ENCODE measurements around the gene ERICH2. TPM values are rescaled to one million over a fixed set of nuclear protein-coding genes. Genes with fewer than 3 reads are reported as not detected.
A peak's percentile ranks its signal among the peaks of the same experiment; 100 is the strongest.

The ERICH2 gene
- total RNA-seq, 1 donor from 2014 or later: 0.94 TPM

DNA sequence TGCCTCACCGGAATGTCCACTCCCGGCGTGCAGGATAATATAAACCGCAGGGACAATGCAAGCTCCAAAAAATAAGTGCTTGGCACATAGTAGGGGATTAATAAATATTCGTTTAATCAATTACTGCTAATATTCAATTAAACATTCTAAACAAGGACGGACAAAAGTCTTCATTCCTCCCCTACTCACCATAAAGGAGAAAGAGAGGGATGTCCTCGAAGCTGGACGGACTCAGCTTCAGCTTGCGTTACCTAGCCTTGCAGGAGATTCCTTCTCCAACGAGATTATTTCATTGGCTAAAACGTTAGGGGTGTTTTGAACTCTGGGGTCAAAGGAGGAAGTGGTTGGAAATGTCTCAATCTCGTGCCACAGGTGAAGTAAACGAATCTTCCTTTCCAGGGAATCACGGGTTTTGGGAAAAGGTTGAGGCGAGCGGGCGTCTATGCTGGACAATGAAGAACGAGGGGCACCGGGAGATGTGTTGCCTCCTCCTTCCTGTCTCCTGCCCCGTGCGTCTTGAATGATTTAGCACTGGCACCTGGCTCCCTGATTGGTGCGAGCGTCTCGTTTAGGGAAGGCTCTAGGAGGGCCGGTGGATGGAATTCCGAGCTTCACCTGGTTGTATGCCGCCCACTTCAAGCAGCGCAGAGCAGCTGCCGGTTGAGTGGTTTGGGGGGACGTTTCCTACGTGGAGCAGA is 44.5 kb downstream of the ERICH2 start:
- DNase-seq: no peak
- intact Hi-C loops (cut with DNase I): loop anchor here (5.0 to 10.0 kb wide), 4 partner anchors 327 to 590 kb away; no protein-coding TSS in a partner anchor
- no peak for ATAC-seq (ENCODE audit: poor library complexity)

DNA sequence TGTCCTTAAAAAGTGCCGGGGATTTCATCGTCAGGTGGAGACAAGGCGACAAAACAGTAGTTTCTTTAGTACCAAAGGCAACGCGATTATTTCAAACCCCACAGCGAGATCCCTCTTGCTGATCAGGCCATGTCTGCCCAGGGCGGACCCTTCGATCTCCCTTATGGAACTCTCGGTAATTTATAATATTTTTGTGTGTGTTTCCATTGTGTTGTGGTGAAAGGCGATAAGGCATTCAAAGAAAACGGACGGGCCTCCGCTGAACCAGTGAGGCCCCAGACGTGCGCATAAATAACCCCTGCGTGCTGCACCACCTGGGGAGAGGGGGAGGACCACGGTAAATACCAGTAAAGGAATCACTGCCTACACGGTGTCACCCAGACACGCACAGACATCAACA is 45.1 kb downstream of the ERICH2 start:
- no peak for ATAC-seq (ENCODE audit: poor library complexity)

DNA sequence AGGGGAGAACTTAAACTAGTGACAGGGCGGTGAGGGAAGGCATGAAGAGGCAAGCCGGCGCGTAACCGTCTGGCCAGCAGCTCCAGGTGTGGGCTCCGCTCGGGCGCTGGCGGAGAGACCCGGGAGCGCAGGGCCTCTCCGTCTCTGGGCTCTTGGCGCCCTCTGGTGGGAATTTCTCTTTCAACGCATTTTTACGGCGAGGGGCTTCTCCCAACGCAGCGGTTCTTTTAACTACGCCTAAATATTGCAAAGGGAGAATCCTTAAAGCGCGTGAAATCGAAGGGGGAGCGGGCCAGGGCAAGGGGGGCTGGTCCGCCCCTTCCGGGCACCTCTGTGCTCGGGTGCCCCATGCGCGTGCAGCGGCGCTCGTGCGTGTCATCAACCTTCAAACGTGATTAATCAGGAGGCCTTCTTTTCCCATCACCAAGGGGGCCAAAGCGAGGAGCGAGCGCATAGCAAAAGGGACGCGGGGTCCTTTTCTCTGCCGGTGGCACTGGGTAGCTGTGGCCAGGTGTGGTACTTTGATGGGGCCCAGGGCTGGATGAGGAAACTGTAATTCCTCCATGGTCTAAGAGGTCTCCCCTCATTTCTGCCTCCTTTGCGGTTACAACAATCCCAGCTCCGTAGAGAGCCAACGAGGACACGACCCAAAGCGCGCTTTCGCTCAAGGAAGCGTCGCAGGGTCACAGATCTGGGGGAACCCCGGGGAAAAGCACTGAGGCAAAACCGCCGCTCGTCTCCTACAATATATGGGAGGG is 45.7 kb downstream of the ERICH2 start:
- DNase-seq (peak; percentile 57), ATAC-seq (ENCODE audit: poor library complexity) (peak; percentile 78)
- intact Hi-C loops (cut with DNase I): loop anchor here (10.0 kb wide), 1 partner anchor 591 kb away; no protein-coding TSS in a partner anchor

More for the DNA sequence above, 45.1 kb downstream of the ERICH2 start:
- DNase-seq: no peak
- intact Hi-C loops (cut with DNase I): loop anchor here (10.0 kb wide), 1 partner anchor 591 kb away; no protein-coding TSS in a partner anchor

DNA sequence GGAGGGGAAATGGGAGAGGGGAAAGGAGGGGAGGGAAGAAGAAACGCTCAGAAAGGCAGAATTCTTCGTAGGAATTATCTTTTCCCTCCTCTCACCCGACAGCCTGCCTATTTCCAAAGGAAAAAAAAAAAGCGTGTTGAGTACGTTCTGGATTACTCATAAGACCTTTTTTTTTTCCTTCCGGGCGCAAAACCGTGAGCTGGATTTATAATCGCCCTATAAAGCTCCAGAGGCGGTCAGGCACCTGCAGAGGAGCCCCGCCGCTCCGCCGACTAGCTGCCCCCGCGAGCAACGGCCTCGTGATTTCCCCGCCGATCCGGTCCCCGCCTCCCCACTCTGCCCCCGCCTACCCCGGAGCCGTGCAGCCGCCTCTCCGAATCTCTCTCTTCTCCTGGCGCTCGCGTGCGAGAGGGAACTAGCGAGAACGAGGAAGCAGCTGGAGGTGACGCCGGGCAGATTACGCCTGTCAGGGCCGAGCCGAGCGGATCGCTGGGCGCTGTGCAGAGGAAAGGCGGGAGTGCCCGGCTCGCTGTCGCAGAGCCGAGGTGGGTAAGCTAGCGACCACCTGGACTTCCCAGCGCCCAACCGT is 46.4 kb downstream of the ERICH2 start, which contains the start of gene GAD1:
Gene GAD1, plus strand, starts transcription at position 384 of the 589 bp plus-strand sequence. CDS start 1,705 bp downstream, outside the sequence.
- intact Hi-C loops (cut with DNase I): loop anchor here (10.0 kb wide), 1 partner anchor 592 kb away; no protein-coding TSS in a partner anchor
- ATAC-seq (ENCODE audit: poor library complexity) (peak; percentile 67), DNase-seq (no peak)

DNA sequence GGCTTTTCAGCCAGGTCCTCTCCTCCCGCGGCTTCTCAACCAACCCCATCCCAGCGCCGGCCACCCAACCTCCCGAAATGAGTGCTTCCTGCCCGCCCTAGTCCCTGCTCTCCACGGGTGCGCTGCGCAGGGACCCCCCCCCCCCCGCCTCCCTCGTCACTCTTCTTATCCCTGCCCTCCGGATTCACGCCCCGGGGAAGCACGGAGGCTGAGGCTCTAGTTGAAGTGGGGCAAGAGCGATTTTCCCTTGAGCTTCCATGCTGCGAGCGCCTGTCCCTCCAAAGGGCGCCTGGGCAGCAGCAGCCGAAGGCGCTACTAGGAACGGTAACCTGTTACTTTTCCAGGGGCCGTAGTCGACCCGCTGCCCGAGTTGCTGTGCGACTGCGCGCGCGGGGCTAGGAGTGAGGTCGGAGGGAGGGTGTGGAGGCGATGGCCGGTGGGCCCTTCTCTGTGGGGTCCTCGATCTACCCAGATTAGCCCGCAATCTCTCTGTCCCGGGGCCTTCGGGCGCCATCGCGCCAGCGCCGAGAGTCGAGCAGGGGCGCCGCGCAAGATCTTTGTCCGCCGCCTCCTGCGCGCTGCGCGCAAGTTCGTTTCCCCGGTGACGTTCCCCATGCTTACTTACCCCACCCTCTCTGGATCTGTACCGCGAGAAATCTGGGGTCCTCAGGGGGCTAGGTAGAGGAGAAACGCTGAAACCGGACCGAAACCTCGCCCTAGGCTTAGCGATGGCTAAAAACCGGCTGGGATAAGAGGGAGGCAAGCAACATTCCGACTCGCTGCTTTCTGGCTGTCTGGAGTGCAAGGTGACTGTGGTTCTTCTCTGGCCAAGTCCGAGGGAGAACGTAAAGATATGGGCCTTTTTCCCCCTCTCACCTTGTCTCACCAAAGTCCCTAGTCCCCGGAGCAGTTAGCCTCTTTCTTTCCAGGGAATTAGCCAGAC is 47.2 kb downstream of the ERICH2 start:
- DNase-seq (no peak), ATAC-seq (ENCODE audit: poor library complexity) (no peak)
- intact Hi-C loops (cut with DNase I): loop anchor here (10.0 kb wide), 1 partner anchor 593 kb away; no protein-coding TSS in a partner anchor

DNA sequence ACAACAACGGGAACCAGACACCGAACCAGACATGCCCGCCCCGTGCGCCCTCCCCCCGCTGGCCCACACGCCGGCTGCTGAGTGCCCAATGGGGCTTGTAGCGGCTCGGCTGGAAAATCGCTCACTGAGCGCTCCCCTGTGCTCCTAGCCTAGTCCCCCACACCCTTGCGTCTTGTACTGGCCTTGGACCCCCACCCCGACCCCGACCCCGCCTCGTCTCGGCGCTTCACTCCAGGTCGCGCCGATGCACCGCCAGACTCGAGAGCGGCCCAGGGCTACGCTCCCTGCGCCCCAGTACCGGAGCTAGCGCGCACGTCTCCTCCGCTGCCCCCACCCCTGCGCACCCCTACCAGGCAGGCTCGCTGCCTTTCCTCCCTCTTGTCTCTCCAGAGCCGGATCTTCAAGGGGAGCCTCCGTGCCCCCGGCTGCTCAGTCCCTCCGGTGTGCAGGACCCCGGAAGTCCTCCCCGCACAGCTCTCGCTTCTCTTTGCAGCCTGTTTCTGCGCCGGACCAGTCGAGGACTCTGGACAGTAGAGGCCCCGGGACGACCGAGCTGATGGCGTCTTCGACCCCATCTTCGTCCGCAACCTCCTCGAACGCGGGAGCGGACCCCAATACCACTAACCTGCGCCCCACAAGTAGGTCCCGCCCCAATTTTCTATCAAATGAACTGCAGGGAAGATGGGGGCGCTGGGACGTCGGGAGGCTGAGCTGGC is 48.0 kb downstream of the ERICH2 start:
- no peak for ATAC-seq (ENCODE audit: poor library complexity)
- intact Hi-C loops (cut with DNase I): loop anchor here (10.0 kb wide), 1 partner anchor 593 kb away; no protein-coding TSS in a partner anchor

DNA sequence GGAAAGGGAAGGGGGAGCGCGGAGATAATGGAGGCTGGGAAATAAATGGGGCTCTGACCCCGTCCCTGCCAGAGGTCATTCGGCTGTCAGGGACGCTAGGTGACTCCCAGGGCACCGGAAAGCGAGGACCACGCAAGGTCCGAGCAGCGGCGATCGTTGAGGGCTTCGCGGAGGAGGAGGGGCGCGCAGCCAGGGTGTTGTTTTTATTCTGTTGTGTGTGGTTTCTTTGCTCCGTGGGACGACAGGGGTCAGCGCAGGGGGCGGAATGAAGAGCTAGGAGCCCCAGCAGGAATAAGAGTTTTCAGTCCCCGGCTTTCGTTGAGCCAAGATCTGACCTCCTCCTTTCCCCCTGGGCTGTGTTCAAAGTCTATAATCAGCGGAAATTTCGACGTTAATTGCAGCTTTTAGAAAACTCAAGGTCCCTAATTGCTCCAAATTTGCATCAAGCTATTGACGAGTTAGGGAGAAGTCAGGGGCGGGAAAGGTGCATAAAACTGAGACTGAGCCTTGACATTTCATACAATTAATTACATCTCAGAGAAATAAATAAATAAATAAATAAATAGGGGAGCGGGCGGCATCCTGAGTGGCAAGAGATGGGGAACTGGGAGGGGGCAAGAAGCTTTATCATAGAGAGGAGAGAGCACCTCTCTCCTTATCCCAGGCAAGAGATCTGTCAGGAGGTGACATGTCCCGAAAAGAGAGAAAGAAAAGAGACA is 48.7 kb downstream of the ERICH2 start:
- intact Hi-C loops (cut with DNase I): loop anchor here (10.0 kb wide), 1 partner anchor 594 kb away; no protein-coding TSS in a partner anchor
- DNase-seq (no peak), ATAC-seq (ENCODE audit: poor library complexity) (no peak)

More for the DNA sequence above, 48.0 kb downstream of the ERICH2 start:
- DNase-seq: no peak

DNA sequence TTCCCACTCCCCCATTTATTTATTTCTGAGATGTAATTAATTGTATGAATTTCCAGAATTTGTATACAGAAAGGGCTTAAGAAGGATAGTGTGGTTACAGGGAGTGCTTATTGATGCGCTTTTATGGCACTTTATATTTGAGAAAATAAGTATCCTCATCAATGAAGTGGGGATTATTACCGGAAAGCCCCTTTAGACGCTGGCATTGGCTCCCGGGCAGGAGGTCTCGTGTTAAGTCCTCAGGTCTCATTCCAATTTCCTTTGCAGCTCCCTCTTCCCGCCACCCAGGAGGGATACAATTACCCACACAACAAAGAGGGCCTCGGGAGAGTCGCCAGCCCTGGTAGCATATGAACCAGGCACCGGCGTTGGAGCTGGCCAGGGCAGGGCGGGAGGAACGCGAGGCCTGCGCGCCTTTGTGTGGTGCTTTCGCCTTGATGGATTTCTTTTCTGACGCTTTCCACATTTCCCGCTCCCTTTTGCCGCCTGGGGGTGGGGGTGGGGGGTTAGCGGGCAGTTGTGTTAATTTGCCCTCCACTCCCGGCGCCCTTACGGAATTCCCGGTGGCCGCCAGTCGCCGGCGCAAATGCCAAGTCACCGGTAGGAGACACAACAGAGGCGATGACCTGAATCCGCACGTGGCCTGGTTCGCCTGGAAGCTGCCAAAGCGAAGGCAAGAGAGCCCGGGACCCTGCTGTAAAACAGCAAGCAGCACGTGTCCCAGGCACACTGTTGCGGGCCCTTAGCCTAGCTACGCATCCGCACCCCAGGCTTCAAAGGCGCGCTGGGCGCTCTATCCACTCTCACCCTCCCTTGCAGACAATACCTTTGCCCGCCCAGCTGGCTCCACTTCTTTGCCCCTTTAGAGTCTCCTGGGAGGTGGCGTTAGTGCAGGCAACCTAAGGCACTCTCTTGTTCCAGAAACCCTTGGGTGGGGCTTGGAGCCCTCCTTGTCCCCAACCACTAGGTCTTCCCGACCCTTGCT is 49.8 kb downstream of the ERICH2 start:
- no peak for ATAC-seq (ENCODE audit: poor library complexity)
- no peak for DNase-seq
- intact Hi-C loops (cut with DNase I): loop anchor here (10.0 kb wide), 1 partner anchor 595 kb away; no protein-coding TSS in a partner anchor

DNA sequence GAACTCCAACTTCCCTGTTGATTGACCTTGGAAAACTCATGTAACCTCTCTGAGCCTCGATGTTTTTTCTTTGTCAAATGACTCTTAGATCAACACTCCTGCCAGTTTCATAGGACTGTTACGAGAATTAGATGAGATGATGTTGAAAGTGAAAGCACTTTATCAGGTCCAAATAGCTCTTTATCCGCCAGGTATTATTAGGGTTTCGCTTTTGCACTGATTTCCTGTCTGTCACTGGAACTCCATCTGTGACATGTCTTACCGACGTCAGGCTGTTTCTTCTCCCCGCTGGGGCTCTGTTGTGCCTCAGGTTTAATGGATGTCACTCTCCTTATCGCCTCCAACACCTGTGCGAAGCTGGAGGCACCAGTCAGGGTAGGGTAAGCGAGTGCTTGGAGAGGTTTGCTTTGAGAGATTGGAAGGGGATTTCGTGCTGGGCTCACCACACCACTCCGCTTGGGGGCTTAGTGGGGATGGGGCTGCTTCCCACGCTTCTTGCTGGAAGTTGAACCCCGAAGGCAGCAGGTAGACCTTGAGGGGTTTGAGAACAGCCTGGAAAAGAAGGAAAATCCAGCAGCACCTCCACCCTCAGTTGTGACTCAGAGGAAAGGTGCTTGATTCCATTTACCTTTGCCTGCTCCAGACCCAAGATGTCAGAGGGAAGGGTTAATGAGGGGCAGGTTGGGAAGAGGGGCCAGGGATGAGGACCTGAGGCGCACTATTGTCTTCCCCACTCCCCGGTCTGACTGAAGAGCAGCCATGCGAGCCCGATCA is 50.8 kb downstream of the ERICH2 start:
- intact Hi-C loops (cut with DNase I): no loop called here
- DNase-seq: no peak
- no peak for ATAC-seq (ENCODE audit: poor library complexity)

DNA sequence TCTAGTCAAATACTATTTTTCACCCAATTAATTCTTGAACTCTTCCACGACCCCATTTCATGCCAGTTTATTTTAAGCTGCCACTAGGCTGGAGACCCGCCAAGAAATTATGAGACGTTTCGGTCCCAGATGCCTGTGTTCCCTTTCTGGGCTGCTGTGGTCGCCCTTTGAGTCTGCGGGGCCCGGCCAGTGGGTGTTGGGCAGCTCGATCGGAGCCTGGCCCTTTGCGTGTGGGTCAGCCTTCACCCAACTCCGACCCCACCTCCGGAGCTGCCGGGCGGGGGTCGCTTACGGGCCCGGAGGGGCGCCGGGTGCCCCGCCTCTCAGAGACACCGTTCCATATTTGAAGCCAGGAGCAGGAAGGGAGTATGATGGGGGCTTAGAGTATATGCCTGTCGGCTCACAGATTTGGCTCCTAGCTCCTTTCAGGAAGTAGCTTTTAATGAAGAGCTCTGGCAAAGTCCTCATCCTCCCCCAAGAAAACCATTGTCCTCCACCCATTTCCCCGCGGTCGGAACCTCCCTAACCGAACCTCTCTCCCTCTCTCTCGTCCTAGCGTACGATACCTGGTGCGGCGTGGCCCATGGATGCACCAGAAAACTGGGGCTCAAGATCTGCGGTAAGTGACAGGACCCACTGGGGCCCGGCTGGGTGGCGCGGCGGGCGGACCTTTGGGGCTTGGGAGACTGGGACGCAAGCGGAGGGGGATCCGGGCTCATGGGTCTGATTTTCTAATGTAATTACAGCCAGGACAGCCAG is 51.5 kb downstream of the ERICH2 start:
- ATAC-seq (ENCODE audit: poor library complexity): no peak
- no peak for DNase-seq
- intact Hi-C loops (cut with DNase I): no loop called here

DNA sequence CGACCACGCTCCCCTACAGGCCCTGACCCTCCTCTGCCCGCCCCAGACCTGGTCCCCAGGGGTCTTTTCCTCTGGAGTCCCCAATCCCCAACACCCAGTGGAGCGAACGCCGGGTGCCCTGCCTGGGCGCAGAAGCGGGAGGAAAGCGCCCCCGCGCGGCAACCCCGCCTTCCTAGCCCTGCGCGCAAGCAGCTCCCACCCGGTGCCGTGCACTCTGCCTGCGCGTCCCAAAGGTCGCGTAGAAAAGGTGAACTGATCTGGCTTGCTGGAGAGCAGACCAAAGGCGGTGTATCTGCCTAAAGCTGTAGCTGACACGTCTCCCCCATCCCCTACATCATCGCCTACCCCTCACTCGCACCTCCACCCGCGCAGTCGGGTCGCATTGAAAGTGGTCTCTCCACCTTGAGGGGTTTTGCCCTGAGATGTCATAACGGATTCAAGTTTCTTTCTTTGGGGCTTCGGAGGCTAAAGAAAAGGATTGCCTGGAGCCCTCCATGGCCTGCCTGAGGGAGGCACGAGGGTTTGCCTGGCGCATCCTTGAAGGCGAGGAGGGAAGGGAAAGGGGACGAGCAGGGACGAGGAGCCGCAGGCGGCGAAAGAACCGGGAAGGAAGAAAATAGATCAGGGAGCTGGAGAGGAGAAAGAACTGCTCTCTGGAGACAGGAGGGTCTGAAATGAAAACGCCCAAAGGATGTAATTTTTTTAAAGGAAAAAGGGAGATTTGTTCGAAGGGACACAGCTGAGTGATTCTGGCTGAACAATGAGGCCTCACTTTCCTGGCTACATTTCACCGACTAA is 52.3 kb downstream of the ERICH2 start:
- intact Hi-C loops (cut with DNase I): no loop called here
- ATAC-seq (ENCODE audit: poor library complexity) (peak; percentile 51), DNase-seq (no peak)

DNA sequence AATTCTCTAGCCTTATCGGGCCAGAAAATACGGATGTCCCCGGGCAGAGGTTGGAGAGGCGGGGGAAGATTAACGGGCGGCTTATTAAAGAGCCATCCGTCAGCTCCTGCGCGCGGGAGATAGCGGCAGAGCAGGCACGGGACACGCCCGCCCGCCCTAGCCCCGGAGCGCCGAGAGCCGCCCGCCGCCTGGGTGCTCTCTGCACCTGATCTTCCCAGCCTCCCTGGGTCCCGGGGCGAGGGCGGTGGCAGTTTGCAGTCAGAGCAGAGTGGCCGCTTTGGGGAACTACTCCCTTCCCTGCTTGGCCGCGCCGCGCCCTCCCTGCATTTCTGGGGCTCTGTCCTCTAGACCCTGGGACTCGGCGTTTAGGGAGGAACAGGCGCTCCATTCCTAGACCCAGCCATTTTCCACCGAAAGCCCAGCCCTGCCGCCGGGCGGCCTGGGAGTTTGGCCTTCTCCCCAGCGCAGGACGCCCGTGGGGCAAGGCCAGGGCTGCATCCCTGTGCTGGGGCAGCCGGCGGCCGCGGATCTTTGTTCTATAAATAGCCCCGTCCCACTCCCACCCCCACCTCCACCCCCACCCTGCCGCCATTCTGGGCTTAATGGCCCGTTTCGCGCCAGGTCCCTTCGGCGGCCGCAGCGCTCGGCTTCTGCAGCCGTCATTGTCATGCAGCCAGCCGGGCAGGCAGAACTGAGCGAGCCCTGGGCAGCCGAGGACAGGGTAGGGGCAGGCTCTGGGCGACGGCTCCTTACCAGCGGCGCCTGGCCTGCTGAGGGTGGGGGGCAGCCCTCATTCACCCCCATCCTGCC is 53.1 kb downstream of the ERICH2 start:
- intact Hi-C loops (cut with DNase I): no loop called here
- DNase-seq (no peak), ATAC-seq (ENCODE audit: poor library complexity) (peak; percentile 69)

DNA sequence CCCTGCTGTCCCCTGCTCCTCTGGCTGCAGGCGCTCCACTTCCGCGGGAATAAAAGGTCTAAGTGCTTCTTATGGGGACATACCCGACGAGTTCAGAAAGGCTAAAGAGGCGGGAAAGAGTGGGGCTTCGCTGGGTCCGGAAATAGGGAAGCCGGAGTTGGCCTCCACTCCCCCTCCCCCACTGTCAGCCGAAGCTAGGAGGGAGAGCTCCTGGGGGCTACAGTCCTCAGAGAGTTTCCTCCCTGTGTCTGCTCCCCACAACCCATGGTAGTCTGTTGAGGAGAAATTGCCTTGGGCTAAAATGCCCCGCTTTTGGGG is 53.7 kb downstream of the ERICH2 start:
- ATAC-seq (ENCODE audit: poor library complexity) (no peak), DNase-seq (no peak)
- intact Hi-C loops (cut with DNase I): no loop called here

Data from Right ventricle myocardium superior (tissue), 1 donor.